ENCODE results near the gene GAPVD1. TPM values are rescaled to one million over a fixed set of nuclear protein-coding genes. Genes with fewer than 3 reads are reported as not detected.

GAPVD1 gene
- total RNA-seq, 1 donor from 2014 or later: 43.5 TPM

- Histone ChIP-seq H2AFZ (replicated peaks) (no peak overlapping the region), H3K9me3 (ENCODE audit: low read depth) (no peaks in the 10 kb centered on the region), H3K4me2 (no peak overlapping the region), H3K9ac (no peak overlapping the region), H3K27ac (no peak overlapping the region), H3K36me3 (peaks cover 21% of the 10 kb centered on the region), H3K79me2 (ENCODE audit: low read depth) (no peaks in the 10 kb centered on the region), H3K4me1 (peaks cover 4% of the 10 kb centered on the region), H3K27me3 (no peaks in the 10 kb centered on the region), H3F3A (ENCODE audit: low read depth) (peaks cover 9% of the 10 kb centered on the region), H4K20me1 (ENCODE audit: low read depth) (no peaks in the 10 kb centered on the region), H3K4me3 (no peak overlapping the region)
- no peak overlapping the region for H3K4me3 Mint-ChIP-seq
- H3K4me1 Mint-ChIP-seq: peaks cover 7% of the 10 kb centered on the region
- peaks cover 47% of the 10 kb centered on the region for H3K36me3 Mint-ChIP-seq
- no peak overlapping the region for H3K27ac Mint-ChIP-seq
- TF ChIP-seq EZH2phosphoT487 (IDR thresholded peaks at IDR 0.05) (no peak), EZH2 (IDR thresholded peaks at IDR 0.05) (no peak)
- TF ChIP-seq, protein P1, sequence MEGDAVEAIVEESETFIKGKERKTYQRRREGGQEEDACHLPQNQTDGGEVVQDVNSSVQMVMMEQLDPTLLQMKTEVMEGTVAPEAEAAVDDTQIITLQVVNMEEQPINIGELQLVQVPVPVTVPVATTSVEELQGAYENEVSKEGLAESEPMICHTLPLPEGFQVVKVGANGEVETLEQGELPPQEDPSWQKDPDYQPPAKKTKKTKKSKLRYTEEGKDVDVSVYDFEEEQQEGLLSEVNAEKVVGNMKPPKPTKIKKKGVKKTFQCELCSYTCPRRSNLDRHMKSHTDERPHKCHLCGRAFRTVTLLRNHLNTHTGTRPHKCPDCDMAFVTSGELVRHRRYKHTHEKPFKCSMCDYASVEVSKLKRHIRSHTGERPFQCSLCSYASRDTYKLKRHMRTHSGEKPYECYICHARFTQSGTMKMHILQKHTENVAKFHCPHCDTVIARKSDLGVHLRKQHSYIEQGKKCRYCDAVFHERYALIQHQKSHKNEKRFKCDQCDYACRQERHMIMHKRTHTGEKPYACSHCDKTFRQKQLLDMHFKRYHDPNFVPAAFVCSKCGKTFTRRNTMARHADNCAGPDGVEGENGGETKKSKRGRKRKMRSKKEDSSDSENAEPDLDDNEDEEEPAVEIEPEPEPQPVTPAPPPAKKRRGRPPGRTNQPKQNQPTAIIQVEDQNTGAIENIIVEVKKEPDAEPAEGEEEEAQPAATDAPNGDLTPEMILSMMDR (IDR thresholded peaks at IDR 0.05): no peak
- H3K9me3 Mint-ChIP-seq: peaks cover 3% of the 10 kb centered on the region
- peaks cover 2% of the 10 kb centered on the region for H3K27me3 Mint-ChIP-seq (ENCODE audit: insufficient read depth, low read depth)
- no peak for DNase-seq (ENCODE audit: low spot score)
These were observed 68.4 kb downstream of the GAPVD1 start for GRCh38 chr9:125329978-125330377.

GRCh38 chr9:125330587-125330986 lies 69.0 kb downstream of the GAPVD1 start:
- DNase-seq (ENCODE audit: low spot score): no peak
- Mint-ChIP-seq H3K4me3 (no peak overlapping the region), H3K4me1 (peaks cover 7% of the 10 kb centered on the region), H3K27me3 (ENCODE audit: insufficient read depth, low read depth) (peaks cover 2% of the 10 kb centered on the region), H3K27ac (no peak overlapping the region), H3K9me3 (peaks cover 3% of the 10 kb centered on the region), H3K36me3 (peaks cover 45% of the 10 kb centered on the region)
- Histone ChIP-seq H3K27me3 (no peaks in the 10 kb centered on the region), H3K27ac (no peak overlapping the region), H3K9ac (no peak overlapping the region), H3K4me1 (peaks cover 4% of the 10 kb centered on the region), H3F3A (ENCODE audit: low read depth) (peaks cover 9% of the 10 kb centered on the region), H3K36me3 (peaks cover 21% of the 10 kb centered on the region), H3K9me3 (ENCODE audit: low read depth) (no peaks in the 10 kb centered on the region), H3K79me2 (ENCODE audit: low read depth) (no peaks in the 10 kb centered on the region), H3K4me3 (no peak overlapping the region), H4K20me1 (ENCODE audit: low read depth) (no peaks in the 10 kb centered on the region), H3K4me2 (no peak overlapping the region), H2AFZ (replicated peaks) (no peak overlapping the region)
- TF ChIP-seq, protein P1 (IDR thresholded peaks at IDR 0.05): no peak
- no peak for TF ChIP-seq EZH2phosphoT487 (IDR thresholded peaks at IDR 0.05)
- TF ChIP-seq EZH2 (IDR thresholded peaks at IDR 0.05): no peak

GRCh38 chr9:125332527-125332926 lies 70.9 kb downstream of the GAPVD1 start:
- Mint-ChIP-seq H3K4me1 (peaks cover 7% of the 10 kb centered on the region), H3K4me3 (no peak overlapping the region), H3K36me3 (peaks cover 37% of the 10 kb centered on the region), H3K27ac (no peak overlapping the region), H3K27me3 (ENCODE audit: insufficient read depth, low read depth) (peaks cover 2% of the 10 kb centered on the region), H3K9me3 (peaks cover 3% of the 10 kb centered on the region)
- H3K4me3 ChIP-seq: no peak overlapping the region
- DNase-seq (ENCODE audit: low spot score): no peak
- H3K27me3 ChIP-seq: no peaks in the 10 kb centered on the region
- H3K79me2 ChIP-seq (ENCODE audit: low read depth): no peaks in the 10 kb centered on the region
- no peak overlapping the region for H2AFZ ChIP-seq (replicated peaks)
- H3K36me3 ChIP-seq: peaks cover 16% of the 10 kb centered on the region
- no peaks in the 10 kb centered on the region for H3K9me3 ChIP-seq (ENCODE audit: low read depth)
- no peak overlapping the region for H3K27ac ChIP-seq
- no peaks in the 10 kb centered on the region for H4K20me1 ChIP-seq (ENCODE audit: low read depth)
- no peak overlapping the region for H3K4me2 ChIP-seq
- TF ChIP-seq EZH2 (IDR thresholded peaks at IDR 0.05): no peak
- TF ChIP-seq, protein P1 (IDR thresholded peaks at IDR 0.05): no peak
- TF ChIP-seq EZH2phosphoT487 (IDR thresholded peaks at IDR 0.05): no peak
- peaks cover 13% of the 10 kb centered on the region for H3F3A ChIP-seq (ENCODE audit: low read depth)
- no peak overlapping the region for H3K9ac ChIP-seq
- peaks cover 4% of the 10 kb centered on the region for H3K4me1 ChIP-seq
